ENCODE data around the gene KRTAP3-1.

DNA sequence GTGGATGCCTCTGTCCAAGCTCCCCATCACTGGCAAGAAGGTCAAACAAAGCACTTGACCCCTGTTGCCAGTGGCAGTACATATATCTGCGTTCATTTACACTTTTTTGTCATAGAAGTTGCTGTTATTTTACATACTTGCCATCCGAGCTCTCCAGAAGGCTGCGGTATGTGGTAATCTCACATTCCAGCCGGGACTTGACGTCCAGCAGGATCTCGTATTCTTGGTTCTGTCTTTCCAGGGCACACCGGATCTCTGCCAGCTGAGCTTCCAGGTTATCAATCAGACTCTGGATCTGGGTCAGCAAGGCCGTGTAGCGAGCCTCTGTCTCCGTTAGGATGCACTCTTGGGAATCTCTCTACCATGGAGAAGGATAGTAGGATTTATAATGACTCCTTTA lies 48.8 kb downstream of the KRTAP3-1 start:
- TF ChIP-seq, protein P1, sequence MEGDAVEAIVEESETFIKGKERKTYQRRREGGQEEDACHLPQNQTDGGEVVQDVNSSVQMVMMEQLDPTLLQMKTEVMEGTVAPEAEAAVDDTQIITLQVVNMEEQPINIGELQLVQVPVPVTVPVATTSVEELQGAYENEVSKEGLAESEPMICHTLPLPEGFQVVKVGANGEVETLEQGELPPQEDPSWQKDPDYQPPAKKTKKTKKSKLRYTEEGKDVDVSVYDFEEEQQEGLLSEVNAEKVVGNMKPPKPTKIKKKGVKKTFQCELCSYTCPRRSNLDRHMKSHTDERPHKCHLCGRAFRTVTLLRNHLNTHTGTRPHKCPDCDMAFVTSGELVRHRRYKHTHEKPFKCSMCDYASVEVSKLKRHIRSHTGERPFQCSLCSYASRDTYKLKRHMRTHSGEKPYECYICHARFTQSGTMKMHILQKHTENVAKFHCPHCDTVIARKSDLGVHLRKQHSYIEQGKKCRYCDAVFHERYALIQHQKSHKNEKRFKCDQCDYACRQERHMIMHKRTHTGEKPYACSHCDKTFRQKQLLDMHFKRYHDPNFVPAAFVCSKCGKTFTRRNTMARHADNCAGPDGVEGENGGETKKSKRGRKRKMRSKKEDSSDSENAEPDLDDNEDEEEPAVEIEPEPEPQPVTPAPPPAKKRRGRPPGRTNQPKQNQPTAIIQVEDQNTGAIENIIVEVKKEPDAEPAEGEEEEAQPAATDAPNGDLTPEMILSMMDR (IDR thresholded peaks at IDR 0.05), result no peak
- no peak for TF ChIP-seq EZH2phosphoT487 (IDR thresholded peaks at IDR 0.05)
- no peak for TF ChIP-seq EZH2 (IDR thresholded peaks at IDR 0.05)

Measured in neural progenitor cell (in vitro differentiated cells).